ENCODE measurements around the gene ZNF524. TPM values are rescaled to one million over a fixed set of nuclear protein-coding genes. Genes with fewer than 3 reads are reported as not detected.

ZNF524 gene
- total RNA-seq, 1 experiment from 2014 or later = 8.4 TPM

GRCh38 chr19:55585658-55586339 is 14.3 kb upstream of the ZNF524 start:
- peaks cover 5% of the 10 kb centered on the region; the same call in 1 of the 2 replicates for H3K79me2 ChIP-seq (ENCODE audit: low read length)
- no peaks in the 10 kb centered on the region for H3K9me3 ChIP-seq (ENCODE audit: low read length)
- peak overlapping the region; percentile 66 for H3K4me2 ChIP-seq (ENCODE audit: low read depth, low read length, poor library complexity, severe bottlenecking)
- H3K4me3 ChIP-seq (ENCODE audit: low read length) = peak overlapping the region; percentile 48; the same call in 1 of the 2 replicates
- no peaks in the 10 kb centered on the region for H3K36me3 ChIP-seq (ENCODE audit: insufficient read depth, low read length)
- no peaks in the 10 kb centered on the region for H3K9me2 ChIP-seq (replicated peaks; ENCODE audit: insufficient read depth, low read length)
- H3K27ac ChIP-seq (ENCODE audit: low read length) = no peak overlapping the region
- H2AFZ ChIP-seq (ENCODE audit: low read length) = peak overlapping the region; percentile 55; the same call in 1 of the 2 replicates
- H4K20me1 ChIP-seq (ENCODE audit: insufficient read depth, low read depth, low read length) = no peaks in the 10 kb centered on the region
- peaks cover 28% of the 10 kb centered on the region for H3K4me1 ChIP-seq (ENCODE audit: low read length)
- H3K27me3 ChIP-seq (ENCODE audit: low read length) = no peaks in the 10 kb centered on the region
- peak overlapping the region; percentile 55 for H3K9ac ChIP-seq (ENCODE audit: low read length)
- DNase-seq = peak; percentile 89

GRCh38 chr19:55586976-55587668 is 13.0 kb upstream of the ZNF524 start:
- Histone ChIP-seq H2AFZ (ENCODE audit: low read length) (no peak overlapping the region; the same call in 1 of the 2 replicates), H4K20me1 (ENCODE audit: insufficient read depth, low read depth, low read length) (no peaks in the 10 kb centered on the region), H3K79me2 (ENCODE audit: low read length) (no peaks in the 10 kb centered on the region), H3K4me3 (ENCODE audit: low read length) (no peak overlapping the region; the same call in 1 of the 2 replicates), H3K27ac (ENCODE audit: low read length) (no peak overlapping the region), H3K9me2 (replicated peaks; ENCODE audit: insufficient read depth, low read length) (no peaks in the 10 kb centered on the region), H3K9ac (ENCODE audit: low read length) (no peak overlapping the region), H3K27me3 (ENCODE audit: low read length) (no peaks in the 10 kb centered on the region), H3K36me3 (ENCODE audit: insufficient read depth, low read length) (no peaks in the 10 kb centered on the region), H3K9me3 (ENCODE audit: low read length) (no peaks in the 10 kb centered on the region), H3K4me1 (ENCODE audit: low read length) (peaks cover 22% of the 10 kb centered on the region), H3K4me2 (ENCODE audit: low read depth, low read length, poor library complexity, severe bottlenecking) (peak overlapping the region; percentile 66)
- peak; percentile 98 for DNase-seq

- Histone ChIP-seq H3K4me1 (ENCODE audit: low read length) (peaks cover 22% of the 10 kb centered on the region), H3K9ac (ENCODE audit: low read length) (no peak overlapping the region), H3K4me3 (ENCODE audit: low read length) (no peak overlapping the region), H4K20me1 (ENCODE audit: insufficient read depth, low read depth, low read length) (no peaks in the 10 kb centered on the region), H3K27me3 (ENCODE audit: low read length) (no peaks in the 10 kb centered on the region), H3K4me2 (ENCODE audit: low read depth, low read length, poor library complexity, severe bottlenecking) (no peak overlapping the region), H3K36me3 (ENCODE audit: insufficient read depth, low read length) (no peaks in the 10 kb centered on the region), H3K79me2 (ENCODE audit: low read length) (no peaks in the 10 kb centered on the region), H3K27ac (ENCODE audit: low read length) (no peak overlapping the region), H3K9me2 (replicated peaks; ENCODE audit: insufficient read depth, low read length) (no peaks in the 10 kb centered on the region), H2AFZ (ENCODE audit: low read length) (no peak overlapping the region), H3K9me3 (ENCODE audit: low read length) (no peaks in the 10 kb centered on the region)
- no peak for DNase-seq
Observed at GRCh38 chr19:55588738-55589137, 11.3 kb upstream of the ZNF524 start.

- H3K9ac ChIP-seq (ENCODE audit: low read length) = no peak overlapping the region
- H3K9me3 ChIP-seq (ENCODE audit: low read length) = no peaks in the 10 kb centered on the region
- no peaks in the 10 kb centered on the region for H3K79me2 ChIP-seq (ENCODE audit: low read length)
- H3K4me3 ChIP-seq (ENCODE audit: low read length) = no peak overlapping the region
- DNase-seq = no peak
- H3K36me3 ChIP-seq (ENCODE audit: insufficient read depth, low read length) = peaks cover 5% of the 10 kb centered on the region; the same call in 1 of the 2 replicates
- H4K20me1 ChIP-seq (ENCODE audit: insufficient read depth, low read depth, low read length) = no peaks in the 10 kb centered on the region
- no peaks in the 10 kb centered on the region for H3K27me3 ChIP-seq (ENCODE audit: low read length)
- no peak overlapping the region for H2AFZ ChIP-seq (ENCODE audit: low read length)
- H3K9me2 ChIP-seq (replicated peaks; ENCODE audit: insufficient read depth, low read length) = no peaks in the 10 kb centered on the region
- no peak overlapping the region for H3K27ac ChIP-seq (ENCODE audit: low read length)
- peaks cover 22% of the 10 kb centered on the region for H3K4me1 ChIP-seq (ENCODE audit: low read length)
- no peak overlapping the region for H3K4me2 ChIP-seq (ENCODE audit: low read depth, low read length, poor library complexity, severe bottlenecking)
Observed at GRCh38 chr19:55590109-55590508, 10.0 kb upstream of the ZNF524 start.

GRCh38 chr19:55590617-55591016 is 9.5 kb upstream of the ZNF524 start:
- Histone ChIP-seq H3K79me2 (ENCODE audit: low read length) (no peaks in the 10 kb centered on the region), H2AFZ (ENCODE audit: low read length) (no peak overlapping the region), H3K27me3 (ENCODE audit: low read length) (no peaks in the 10 kb centered on the region), H3K4me1 (ENCODE audit: low read length) (peaks cover 18% of the 10 kb centered on the region), H3K36me3 (ENCODE audit: insufficient read depth, low read length) (peaks cover 8% of the 10 kb centered on the region), H3K4me2 (ENCODE audit: low read depth, low read length, poor library complexity, severe bottlenecking) (no peak overlapping the region), H4K20me1 (ENCODE audit: insufficient read depth, low read depth, low read length) (no peaks in the 10 kb centered on the region), H3K9me3 (ENCODE audit: low read length) (no peaks in the 10 kb centered on the region), H3K9me2 (replicated peaks; ENCODE audit: insufficient read depth, low read length) (no peaks in the 10 kb centered on the region), H3K27ac (ENCODE audit: low read length) (no peak overlapping the region), H3K9ac (ENCODE audit: low read length) (no peak overlapping the region), H3K4me3 (ENCODE audit: low read length) (no peak overlapping the region)
- DNase-seq = peak; percentile 92

GRCh38 chr19:55591555-55591954 is 8.5 kb upstream of the ZNF524 start:
- no peaks in the 10 kb centered on the region for H4K20me1 ChIP-seq (ENCODE audit: insufficient read depth, low read depth, low read length)
- no peaks in the 10 kb centered on the region for H3K9me3 ChIP-seq (ENCODE audit: low read length)
- no peaks in the 10 kb centered on the region for H3K9me2 ChIP-seq (replicated peaks; ENCODE audit: insufficient read depth, low read length)

GRCh38 chr19:55592391-55593090 is 7.5 kb upstream of the ZNF524 start:
- H3K9me2 ChIP-seq (replicated peaks; ENCODE audit: insufficient read depth, low read length) = no peaks in the 10 kb centered on the region
- H3K79me2 ChIP-seq (ENCODE audit: low read length) = no peaks in the 10 kb centered on the region
- H3K9me3 ChIP-seq (ENCODE audit: low read length) = no peaks in the 10 kb centered on the region
- peaks cover 21% of the 10 kb centered on the region for H3K36me3 ChIP-seq (ENCODE audit: insufficient read depth, low read length)
- no peaks in the 10 kb centered on the region for H4K20me1 ChIP-seq (ENCODE audit: insufficient read depth, low read depth, low read length)
- H3K27ac ChIP-seq (ENCODE audit: low read length) = no peak overlapping the region
- H2AFZ ChIP-seq (ENCODE audit: low read length) = no peak overlapping the region
- no peaks in the 10 kb centered on the region for H3K4me1 ChIP-seq (ENCODE audit: low read length)
- H3K27me3 ChIP-seq (ENCODE audit: low read length) = no peaks in the 10 kb centered on the region
- no peak overlapping the region for H3K4me3 ChIP-seq (ENCODE audit: low read length)
- H3K9ac ChIP-seq (ENCODE audit: low read length) = no peak overlapping the region
- no peak overlapping the region for H3K4me2 ChIP-seq (ENCODE audit: low read depth, low read length, poor library complexity, severe bottlenecking)
- DNase-seq = no peak

More at GRCh38 chr19:55591555-55591954, 8.5 kb upstream of the ZNF524 start:
- Histone ChIP-seq H2AFZ (ENCODE audit: low read length) (no peak overlapping the region), H3K27ac (ENCODE audit: low read length) (no peak overlapping the region), H3K4me1 (ENCODE audit: low read length) (peaks cover 9% of the 10 kb centered on the region), H3K79me2 (ENCODE audit: low read length) (no peaks in the 10 kb centered on the region), H3K36me3 (ENCODE audit: insufficient read depth, low read length) (peaks cover 17% of the 10 kb centered on the region), H3K27me3 (ENCODE audit: low read length) (no peaks in the 10 kb centered on the region), H3K4me3 (ENCODE audit: low read length) (no peak overlapping the region), H3K9ac (ENCODE audit: low read length) (no peak overlapping the region), H3K4me2 (ENCODE audit: low read depth, low read length, poor library complexity, severe bottlenecking) (no peak overlapping the region)
- no peak for DNase-seq

Measured in Karpas-422 (cell line).